GM12878 (cell line): ENCODE data around the gene ZNF229. TPM values are rescaled to one million over a fixed set of nuclear protein-coding genes. Genes with fewer than 3 reads are reported as not detected.
"Not testable (repeated sequence)": the region's sequence is repeated elsewhere in the genome, so short reads cannot be mapped to it uniquely, and the experiment has no call there.

Experiments
- ATAC-seq: fragments of 200-7000 bp; cut with Tn5 transposase; 3 replicates; pipeline ENCODE4 v1.9.1; 2020; ENCODE audit warnings: mild to moderate bottlenecking, moderate library complexity
- BruUV-seq: library from RNA; stranded (reverse); fragments of 400-500 nt; replicated peaks from 2 replicates; lab custom pipeline; 2021; lab: Mats Ljungman, UMichigan
- CTCF ChIA-PET: fragments of 300-600 bp; sonication (Branson Sonifier 250); formaldehyde crosslinking; extraction: SDS; loops from one replicate; lab custom pipeline; 2021; ENCODE audit warnings: inconsistent platforms; lab: Yijun Ruan, JAX
- POLR2A ChIA-PET: fragments of 350-600 bp; formaldehyde crosslinking; extraction: SDS; loops from one replicate; lab custom pipeline; 2021; ENCODE audit warnings: inconsistent platforms; lab: Charles Lee
- RAD21 ChIA-PET: fragments of 300-600 bp; sonication (Branson Sonifier 250); formaldehyde crosslinking; loops from one replicate; lab custom pipeline; 2023; ENCODE audit warnings: antibody characterized with exemption; ENCODE audit not compliant: unreplicated experiment; lab: Charles Lee
- SMC1A ChIA-PET: fragments of 300-600 bp; sonication (Branson Sonifier 250); formaldehyde crosslinking; loops from one replicate; lab custom pipeline; 2023; ENCODE audit not compliant: unreplicated experiment, uncharacterized antibody; lab: Charles Lee
- DNase-seq: peaks from one replicate; pipeline ENCODE4 v3.0.0-alpha.2; 2011; ENCODE audit warnings: low read depth, low spot score
- FAIRE-seq: peaks from 3 replicates; lab custom pipeline; 2011; peaks lifted over from hg19 to GRCh38; lab: Jason Lieb, UNC
- H2AFZ ChIP-seq: 2 replicates; pipeline ENCODE4 v1.6.0; 2011; ENCODE audit warnings: low read depth, low read length, control low read depth; ENCODE audit not compliant: control insufficient read depth
- H3K27ac ChIP-seq: 2 replicates; pipeline ENCODE4 v1.5.1; 2011; ENCODE audit warnings: control low read depth; ENCODE audit not compliant: control insufficient read depth, insufficient read depth
- H3K27me3 ChIP-seq, 2 experiments: replicated peaks in 1 of 2; 2 replicates each; pipeline versions ENCODE4 v1.6.0 to v1.6.1; 2011; ENCODE audit warnings: low read length in 1 of 2; ENCODE audit not compliant: control insufficient read depth in 2 of 2, insufficient read depth in 2 of 2
- H3K36me3 ChIP-seq, 2 experiments: 2 replicates each; pipeline ENCODE4 v1.5.1; 2011; ENCODE audit warnings: low read length in 1 of 2; ENCODE audit not compliant: control insufficient read depth in 2 of 2, insufficient read depth in 2 of 2
- H3K4me1 ChIP-seq: 2 replicates; pipeline ENCODE4 v1.6.1; 2011; ENCODE audit warnings: mild to moderate bottlenecking, low read length, moderate library complexity, mixed read lengths; ENCODE audit not compliant: control insufficient read depth, insufficient read depth
- H3K4me2 ChIP-seq: 2 replicates; pipeline ENCODE4 v1.6.0; 2011; ENCODE audit warnings: control low read depth; ENCODE audit not compliant: control insufficient read depth, insufficient read depth
- H3K4me3 ChIP-seq: fragments of 200-600 bp; sonication (generic); 2 replicates; pipeline ENCODE4 v1.5.1; 2016
- H3K79me2 ChIP-seq: 2 replicates; pipeline ENCODE4 v1.6.0; 2011; ENCODE audit warnings: low read length; ENCODE audit not compliant: control insufficient read depth, insufficient read depth
- H3K9ac ChIP-seq: 2 replicates; pipeline ENCODE4 v1.8.0; 2011; ENCODE audit warnings: low read length, control low read depth, mixed read lengths; ENCODE audit not compliant: control insufficient read depth, insufficient read depth
- H3K9me3 ChIP-seq: replicated peaks from 3 replicates; pipeline ENCODE4 v1.5.1; 2011; ENCODE audit warnings: mild to moderate bottlenecking, low read length; ENCODE audit not compliant: control insufficient read depth, insufficient read depth
- H4K20me1 ChIP-seq: 2 replicates; pipeline ENCODE4 v1.6.0; 2011; ENCODE audit not compliant: control insufficient read depth, insufficient read depth
- FOXM1 ChIP-seq: IDR thresholded peaks from 2 replicates; pipeline ENCODE4 v1.6.1; 2012; ENCODE audit warnings: low read depth, mild to moderate bottlenecking, inconsistent platforms, low read length, moderate library complexity
- KLF5 ChIP-seq: fragments of 450-650 bp; IDR thresholded peaks from 2 replicates; pipeline ENCODE4 v1.6.1; 2014; ENCODE audit warnings: mild to moderate bottlenecking; ENCODE audit not compliant: partially characterized antibody
- SKIL ChIP-seq: fragments of 450-650 bp; IDR thresholded peaks from 2 replicates; pipeline ENCODE4 v1.6.1; 2017; ENCODE audit warnings: mild to moderate bottlenecking, low read depth, inconsistent platforms; ENCODE audit not compliant: poor library complexity, severe bottlenecking
- ZBED1 ChIP-seq: IDR thresholded peaks from 2 replicates; pipeline ENCODE4 v1.6.1; 2016; ENCODE audit warnings: borderline replicate concordance
- WGBS: methylation state at CpG from one replicate; pipeline ENCODE4 v1.1.6; 2016; ENCODE audit warnings: low lambda C conversion rate; ENCODE audit not compliant: insufficient replicate concordance, insufficient coverage; ENCODE audit errors: missing lambda C conversion rate; 5-methylcytosine and 5-hydroxymethylcytosine counted together
- in situ Hi-C: fragments of 300-500 bp; cut with MboI; formaldehyde crosslinking; loops from 9 replicates; pipeline ENCODE4 v1.14.3; 2018; ENCODE audit warnings: mixed read lengths
- intact Hi-C: fragments of 100-400 bp; cut with micrococcal nuclease; formaldehyde crosslinking; loops from one replicate; pipeline ENCODE4 v1.14.2; 2022; ENCODE audit not compliant: unreplicated experiment
- polyA plus RNA-seq, 11 experiments: library from polyadenylated mRNA; depleted of rRNA in 4 of 11; unstranded in 6 of 11; stranded (reverse) in 5 of 11; fragments of >200 nt; fragmentation: Nextera tagmentation in 4 of 11; fragmentation: Illumina TruSeq in 1 of 11; extraction: Ambion mirVana in 4 of 11; extraction: Trizol in 1 of 11; gene quantifications; 1 replicate in 1 of 11; 2 replicates in 10 of 11; pipeline versions ENCODE4 v1.2.1 to v1.2.3, GENCODE V29; 2011 to 2016; ENCODE audit warnings: inconsistent platforms in 2 of 11, missing spikeins in 2 of 11, low read depth in 1 of 11
- total RNA-seq, 4 experiments: library from RNA; depleted of rRNA in 3 of 4; stranded (reverse); fragments of >200 nt in 3 of 4; fragmentation: Illumina TruSeq in 1 of 4; extraction: Trizol in 1 of 4; gene quantifications; 2 replicates each; pipeline versions ENCODE4 v1.2.1 to v1.2.3, GENCODE V29; 2013 to 2021
- TF ChIP-seq, protein P1 (sequence below): fragments of 450-650 bp; IDR thresholded peaks from 2 replicates; pipeline ENCODE4 v1.6.1; 2017; ENCODE audit warnings: mild to moderate bottlenecking, moderate library complexity

Gene ZNF229
- total and polyA plus RNA-seq, 10 of the 15 experiments (the other 5 are each of a cell fraction or from before 2014, with no cell fraction given): 0.04 to 0.24 (median 0.14) TPM; not detected in 1

GRCh38 chr19:44401139-44402115 is 46.8 kb downstream of the ZNF229 start, which contains the start of gene ZNF285 (continued):
- TF ChIP-seq FOXM1 (no peak), ZBED1 (no peak), KLF5 (no peak), SKIL (no peak)
- TF ChIP-seq, protein P1, sequence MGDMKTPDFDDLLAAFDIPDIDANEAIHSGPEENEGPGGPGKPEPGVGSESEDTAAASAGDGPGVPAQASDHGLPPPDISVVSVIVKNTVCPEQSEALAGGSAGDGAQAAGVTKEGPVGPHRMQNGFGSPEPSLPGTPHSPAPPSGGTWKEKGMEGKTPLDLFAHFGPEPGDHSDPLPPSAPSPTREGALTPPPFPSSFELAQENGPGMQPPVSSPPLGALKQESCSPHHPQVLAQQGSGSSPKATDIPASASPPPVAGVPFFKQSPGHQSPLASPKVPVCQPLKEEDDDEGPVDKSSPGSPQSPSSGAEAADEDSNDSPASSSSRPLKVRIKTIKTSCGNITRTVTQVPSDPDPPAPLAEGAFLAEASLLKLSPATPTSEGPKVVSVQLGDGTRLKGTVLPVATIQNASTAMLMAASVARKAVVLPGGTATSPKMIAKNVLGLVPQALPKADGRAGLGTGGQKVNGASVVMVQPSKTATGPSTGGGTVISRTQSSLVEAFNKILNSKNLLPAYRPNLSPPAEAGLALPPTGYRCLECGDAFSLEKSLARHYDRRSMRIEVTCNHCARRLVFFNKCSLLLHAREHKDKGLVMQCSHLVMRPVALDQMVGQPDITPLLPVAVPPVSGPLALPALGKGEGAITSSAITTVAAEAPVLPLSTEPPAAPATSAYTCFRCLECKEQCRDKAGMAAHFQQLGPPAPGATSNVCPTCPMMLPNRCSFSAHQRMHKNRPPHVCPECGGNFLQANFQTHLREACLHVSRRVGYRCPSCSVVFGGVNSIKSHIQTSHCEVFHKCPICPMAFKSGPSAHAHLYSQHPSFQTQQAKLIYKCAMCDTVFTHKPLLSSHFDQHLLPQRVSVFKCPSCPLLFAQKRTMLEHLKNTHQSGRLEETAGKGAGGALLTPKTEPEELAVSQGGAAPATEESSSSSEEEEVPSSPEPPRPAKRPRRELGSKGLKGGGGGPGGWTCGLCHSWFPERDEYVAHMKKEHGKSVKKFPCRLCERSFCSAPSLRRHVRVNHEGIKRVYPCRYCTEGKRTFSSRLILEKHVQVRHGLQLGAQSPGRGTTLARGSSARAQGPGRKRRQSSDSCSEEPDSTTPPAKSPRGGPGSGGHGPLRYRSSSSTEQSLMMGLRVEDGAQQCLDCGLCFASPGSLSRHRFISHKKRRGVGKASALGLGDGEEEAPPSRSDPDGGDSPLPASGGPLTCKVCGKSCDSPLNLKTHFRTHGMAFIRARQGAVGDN: no peak
- TF ChIP-seq, all 136 proteins: peak for 5

- intact Hi-C loops: not testable (repeated sequence)
These were observed 59.0 kb downstream of the ZNF229 start for GRCh38 chr19:44389268-44389667.

More at GRCh38 chr19:44389268-44389667, 59.0 kb downstream of the ZNF229 start:
- in situ Hi-C loops, H4K20me1 ChIP-seq, H3K27ac ChIP-seq, POLR2A ChIA-PET, H3K4me3 ChIP-seq, ATAC-seq, H3K9me3 ChIP-seq, BruUV-seq, H3K4me2 ChIP-seq, SMC1A ChIA-PET, H3K79me2 ChIP-seq, H3K9ac ChIP-seq, H3K36me3 ChIP-seq, CTCF ChIA-PET, DNase-seq, FAIRE-seq, H3K27me3 ChIP-seq, H2AFZ ChIP-seq, RAD21 ChIA-PET, H3K4me1 ChIP-seq: not testable (repeated sequence)
- 15% methylated on average over 4 of the region's 4 CpGs for WGBS
